ENCODE measurements around the gene ADORA3.

The ADORA3 gene

DNA sequence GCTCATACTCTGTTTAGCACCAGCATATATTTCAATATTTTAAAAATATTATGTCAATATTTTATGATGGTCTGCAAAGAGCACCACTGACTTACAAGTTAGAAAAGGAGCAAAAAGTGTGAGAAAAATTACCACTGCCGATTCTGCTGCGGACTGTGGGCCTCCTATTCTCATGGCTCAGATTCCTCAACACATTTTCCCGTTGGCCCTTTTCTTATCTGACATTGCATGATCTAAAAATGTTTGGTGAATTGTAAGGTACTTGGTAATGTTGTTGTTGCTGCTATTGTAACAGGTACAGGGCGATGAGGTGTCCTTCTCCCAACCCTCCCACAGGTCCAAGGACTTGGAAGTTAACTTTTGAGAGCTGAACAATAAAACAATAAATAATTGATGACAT, 28.9 kb downstream of the ADORA3 start:
- no peak for DNase-seq (ENCODE audit: low read depth in 2 of 2)

DNA sequence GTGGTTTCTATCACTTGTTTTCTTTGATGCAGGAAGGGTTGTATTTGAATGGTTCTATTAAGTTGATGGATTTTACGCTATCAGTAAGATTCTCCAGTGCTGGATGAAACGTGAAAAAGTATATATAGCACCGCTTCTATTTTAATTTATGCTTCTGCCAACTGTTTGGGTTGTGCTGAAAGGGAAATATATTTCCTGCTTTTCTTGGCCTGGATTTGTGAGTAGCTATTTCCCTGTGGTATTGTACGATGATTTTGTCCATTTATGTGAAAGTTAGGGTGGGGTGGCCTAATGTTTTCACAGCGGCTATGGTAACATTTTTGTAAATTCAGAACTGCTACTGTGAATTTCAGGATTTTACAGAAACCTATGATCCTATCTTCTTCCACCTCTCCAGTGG, 29.3 kb downstream of the ADORA3 start:
- no peak for DNase-seq (ENCODE audit: low read depth in 2 of 2)

DNA sequence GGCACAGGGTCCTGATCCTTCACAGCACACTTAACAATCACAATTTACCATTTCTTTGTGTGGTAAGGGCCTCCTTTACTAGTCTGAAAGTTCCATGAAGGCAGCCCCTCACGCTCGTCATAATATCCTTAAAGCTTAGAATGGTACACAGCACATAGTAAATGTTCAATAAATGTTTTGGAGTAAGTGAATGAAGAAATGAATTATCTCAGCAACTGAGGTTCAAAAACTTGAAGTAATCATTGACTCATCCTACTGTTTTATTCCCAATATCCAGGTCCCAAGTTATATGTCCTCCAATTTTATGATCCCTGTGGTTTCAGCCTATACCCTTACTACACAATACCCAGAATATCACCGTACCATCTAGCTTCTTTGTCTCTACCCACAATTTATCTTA, 31.9 kb downstream of the ADORA3 start:
- DNase-seq (ENCODE audit: low read depth in 2 of 2), result no peak

DNA sequence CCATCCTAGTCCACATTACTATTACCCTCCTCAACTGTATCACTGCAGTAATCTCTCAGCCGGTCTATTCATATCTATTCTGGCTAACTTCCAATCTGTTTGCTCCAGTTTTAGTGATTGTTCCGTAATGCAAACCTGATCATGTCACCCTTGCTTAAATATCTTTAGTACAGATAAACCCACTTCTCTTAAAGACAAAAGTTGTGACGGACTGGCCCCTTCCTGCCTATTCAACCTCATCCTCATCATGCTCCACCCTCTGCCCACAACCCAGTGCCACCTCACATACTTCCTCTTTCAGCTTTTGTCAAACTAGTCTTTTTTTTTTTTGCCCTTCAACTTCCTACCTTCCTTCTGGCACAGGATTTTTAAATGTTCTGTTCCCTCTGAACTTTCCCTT, 32.4 kb downstream of the ADORA3 start:
- DNase-seq (ENCODE audit: low read depth in 2 of 2), result peak; percentile 28 to 35

DNA sequence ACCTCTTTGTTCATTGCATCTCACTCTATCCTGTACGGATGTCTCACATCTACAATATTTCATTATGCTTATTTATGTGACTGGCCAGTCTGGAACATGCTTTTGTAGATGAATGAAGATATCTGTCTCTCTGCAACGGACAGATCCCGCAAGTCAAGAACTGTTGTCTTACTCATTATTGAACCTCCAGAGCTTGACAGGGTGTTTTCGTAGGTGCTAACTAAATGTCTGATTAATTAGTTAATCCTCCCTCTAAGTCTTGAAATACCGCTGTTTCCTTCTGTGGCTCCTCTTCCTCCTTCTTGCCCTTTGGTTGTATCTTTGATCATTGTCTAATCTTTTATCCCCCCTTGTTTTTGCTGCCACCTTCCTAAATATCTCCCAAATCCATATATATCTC, 32.8 kb downstream of the ADORA3 start:
- no peak for DNase-seq (ENCODE audit: low read depth in 2 of 2)

DNA sequence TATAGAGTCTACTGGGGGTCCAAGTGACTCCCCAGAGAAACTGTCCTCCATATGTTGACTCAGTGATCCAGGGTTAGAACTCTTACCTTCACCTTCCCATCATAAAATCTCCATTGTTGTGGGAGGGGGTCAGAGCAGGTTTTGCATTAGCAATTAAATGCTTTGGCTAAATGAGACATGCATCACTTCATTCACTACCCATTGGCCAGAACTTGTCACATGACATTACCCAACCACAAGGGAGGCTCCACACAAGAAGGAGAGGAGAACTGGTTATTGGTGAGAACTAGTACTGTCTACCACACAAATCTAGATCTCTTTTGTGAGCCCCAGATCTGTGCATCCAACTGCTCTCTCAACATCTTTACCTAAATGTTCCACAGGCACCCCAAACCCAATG, 33.9 kb downstream of the ADORA3 start:
- DNase-seq (ENCODE audit: low read depth in 2 of 2), result no peak

DNA sequence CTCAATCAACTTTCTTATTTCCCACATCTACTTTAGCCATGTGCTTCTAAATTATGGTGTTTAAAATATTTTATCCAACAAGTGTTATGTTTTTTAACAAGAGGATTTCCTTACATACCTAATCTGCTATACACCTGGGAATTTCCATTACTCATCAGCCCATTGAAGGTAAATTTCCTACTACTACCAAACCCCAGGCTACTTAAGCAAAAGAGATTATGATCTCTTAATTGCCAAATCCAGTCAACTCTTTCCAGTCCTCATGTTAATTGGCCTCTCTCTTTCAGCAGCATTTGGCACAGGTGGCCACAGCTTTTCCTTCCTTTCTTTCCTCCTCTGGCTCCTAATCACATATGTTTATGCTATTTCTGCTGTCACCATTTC, 34.7 kb downstream of the ADORA3 start:
- DNase-seq (ENCODE audit: low read depth in 2 of 2), result no peak

DNA sequence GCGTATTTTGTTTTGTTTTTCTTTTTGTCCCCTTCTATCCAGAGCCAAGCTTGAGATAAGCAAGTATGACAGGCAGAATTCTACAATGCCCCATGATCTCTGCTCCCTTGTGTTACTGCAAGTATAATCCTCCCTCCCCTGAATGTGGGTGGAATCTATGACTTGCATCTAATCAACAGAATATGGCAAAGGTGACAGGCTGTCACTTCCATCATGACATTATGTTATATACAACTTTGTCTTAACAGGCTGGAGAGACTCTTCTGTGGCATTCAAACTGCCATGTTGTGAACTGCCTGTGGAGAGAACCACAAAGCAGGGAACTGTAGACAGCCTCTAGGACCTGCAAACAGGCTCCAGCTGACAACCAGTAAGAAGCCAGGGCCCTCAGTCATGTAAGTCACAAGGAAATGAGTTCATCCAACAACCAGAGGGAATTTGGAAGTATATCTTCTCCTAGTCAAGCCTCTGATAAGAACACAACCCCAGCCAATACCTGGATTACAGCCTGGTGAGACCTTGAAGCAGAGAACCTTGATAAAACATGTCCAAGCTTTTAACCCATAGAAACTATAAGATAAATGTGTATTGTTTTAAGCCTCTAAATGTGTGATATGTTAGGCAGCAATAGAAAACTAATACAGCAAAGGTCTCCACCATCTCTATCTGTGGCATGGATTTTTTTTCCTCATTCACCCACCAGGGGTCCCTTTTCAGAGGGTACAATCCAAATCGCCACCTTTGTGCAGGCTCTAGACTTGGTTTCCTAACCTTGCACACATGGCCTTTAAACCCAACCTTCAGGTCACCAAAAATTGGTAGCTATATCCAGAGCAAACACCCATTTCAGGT, 35.3 kb downstream of the ADORA3 start:
- DNase-seq (ENCODE audit: low read depth in 2 of 2), result no peak

DNA sequence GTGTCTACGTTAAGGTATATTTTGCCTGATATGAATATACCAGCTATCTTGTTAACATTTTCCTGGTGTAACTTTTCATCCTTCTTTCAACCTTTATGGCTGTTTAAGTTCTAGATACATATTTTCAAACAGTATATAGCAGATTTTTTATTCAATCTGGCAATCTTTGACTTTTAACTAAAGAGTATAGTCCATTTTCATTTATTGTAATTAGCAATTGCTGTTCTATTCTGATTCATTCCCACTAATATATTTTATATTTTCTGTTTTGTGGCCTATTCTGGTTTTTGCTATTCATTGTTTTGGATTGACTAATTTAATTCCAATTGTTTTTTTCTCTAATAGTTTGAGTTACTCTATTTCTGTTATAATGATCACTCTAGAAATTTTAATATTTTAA, 37.0 kb downstream of the ADORA3 start:
- DNase-seq (ENCODE audit: low read depth in 2 of 2), result no peak

DNA sequence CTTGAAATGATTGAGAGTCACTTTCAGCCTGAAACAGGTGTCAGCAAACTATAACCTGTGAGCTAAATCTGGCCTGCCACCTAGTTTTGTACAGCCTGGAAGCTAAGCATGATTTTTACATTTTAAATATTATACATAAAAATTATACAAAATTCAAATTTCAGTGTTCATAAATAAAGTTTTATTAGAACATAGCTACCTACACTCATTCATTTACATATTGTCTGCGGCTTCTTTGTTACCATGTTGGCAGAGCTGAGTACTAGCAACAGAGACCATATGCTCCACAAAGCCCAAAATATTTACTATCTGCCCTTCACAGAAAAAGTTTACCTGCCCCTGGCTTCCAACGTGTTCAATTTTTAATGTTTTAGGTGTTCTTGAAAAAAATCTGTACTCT, 37.7 kb downstream of the ADORA3 start:
- no peak for DNase-seq (ENCODE audit: low read depth in 2 of 2)

DNA sequence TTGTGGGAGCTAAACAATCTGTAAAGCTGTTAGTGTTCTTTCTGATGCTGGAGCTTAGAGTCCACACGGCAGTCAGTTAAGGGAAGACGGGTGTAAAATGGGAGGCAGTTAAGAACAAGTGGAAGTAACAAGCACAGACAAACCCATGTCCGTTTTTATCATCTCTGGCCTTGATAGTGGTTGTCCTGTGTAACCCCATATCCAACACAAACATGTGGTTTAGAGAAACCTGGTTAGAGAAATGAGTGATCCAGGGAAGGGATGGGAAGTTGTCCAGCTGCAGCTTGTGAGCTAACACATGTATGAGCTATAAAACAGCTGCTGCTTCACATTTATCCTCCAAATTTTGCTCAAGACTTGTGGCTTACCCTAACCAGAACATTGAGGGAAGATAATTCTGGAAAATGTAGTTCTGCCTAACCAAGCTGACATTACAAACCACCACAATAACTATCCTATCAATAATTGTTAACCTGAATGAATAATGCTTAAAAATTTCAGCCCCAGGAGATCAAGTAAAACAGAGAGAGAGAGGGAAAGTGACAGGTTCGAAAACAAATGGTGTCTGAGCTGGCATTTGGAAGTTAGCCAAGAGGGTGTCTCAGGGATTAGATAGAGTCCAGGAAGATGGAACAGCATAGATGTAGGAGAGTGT, 40.3 kb downstream of the ADORA3 start:
- no peak for DNase-seq (ENCODE audit: low read depth in 2 of 2)

DNA sequence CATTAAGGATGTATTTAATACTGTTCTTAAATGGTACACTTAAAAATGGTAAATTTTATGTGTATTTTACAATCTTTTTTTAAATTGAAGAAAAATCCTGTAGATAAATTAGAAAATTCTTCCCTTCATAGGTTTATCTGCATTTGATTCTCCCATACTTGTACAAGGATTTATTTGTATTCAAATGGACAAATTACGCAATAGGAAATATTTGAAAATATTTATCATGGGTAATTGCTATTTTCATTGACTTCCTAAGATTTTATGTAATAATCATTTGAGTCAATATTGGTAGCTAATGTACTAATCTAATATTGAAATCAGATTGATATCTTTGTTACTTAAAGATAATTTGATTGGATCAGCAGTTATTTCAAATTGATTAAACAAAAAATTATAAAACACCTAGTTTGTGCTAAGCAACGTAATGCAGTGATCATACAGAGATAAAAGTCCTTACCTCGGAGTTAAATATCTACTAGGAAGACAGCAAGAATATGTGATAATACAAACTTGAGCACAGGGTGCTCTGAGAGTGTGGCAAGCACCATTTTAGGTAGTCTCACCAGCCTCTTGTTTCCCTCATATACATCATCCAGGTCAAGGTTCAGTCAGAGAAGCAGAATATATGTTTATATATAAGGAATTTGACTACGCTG, 40.9 kb downstream of the ADORA3 start:
- no peak for DNase-seq (ENCODE audit: low read depth in 2 of 2)

DNA sequence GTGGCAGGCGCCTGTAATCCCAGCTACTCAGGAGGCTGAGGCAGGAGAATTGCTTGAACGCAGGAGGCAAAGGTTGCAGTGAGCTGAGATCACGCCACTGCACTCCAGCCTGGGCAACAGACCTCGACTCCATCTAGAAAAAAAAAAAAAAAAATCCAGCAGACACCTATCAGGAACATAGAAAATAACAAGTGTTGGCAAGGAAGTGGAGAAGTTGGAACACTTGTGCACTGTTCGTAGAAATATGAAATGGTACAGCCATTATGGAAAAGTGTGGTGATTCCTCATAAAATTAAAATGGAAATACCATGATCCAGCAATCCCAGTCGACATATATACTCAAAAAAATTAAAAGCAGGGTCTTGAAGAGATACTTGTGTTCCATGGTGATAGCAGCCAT, 41.7 kb downstream of the ADORA3 start:
- no peak for DNase-seq (ENCODE audit: low read depth in 2 of 2)

DNA sequence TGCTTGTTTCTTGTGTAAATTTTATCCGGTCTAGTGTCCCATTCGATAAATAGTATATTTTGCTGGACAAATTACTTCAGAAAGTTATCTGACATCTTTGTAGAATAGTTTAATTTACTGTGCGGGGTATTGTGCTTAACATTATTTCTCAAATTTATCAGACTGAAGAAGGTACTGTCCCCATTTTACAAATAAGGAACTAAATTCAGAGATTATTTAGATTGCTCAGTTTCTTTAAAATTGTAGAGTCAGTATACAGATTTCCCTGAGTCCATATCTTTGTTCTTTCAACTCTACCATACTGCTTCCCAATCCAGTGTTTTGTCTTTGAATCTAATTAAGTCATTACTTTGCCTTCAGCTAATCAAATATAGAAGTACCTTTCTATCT, 47.8 kb downstream of the ADORA3 start:
- DNase-seq (ENCODE audit: low read depth in 2 of 2), result no peak

DNA sequence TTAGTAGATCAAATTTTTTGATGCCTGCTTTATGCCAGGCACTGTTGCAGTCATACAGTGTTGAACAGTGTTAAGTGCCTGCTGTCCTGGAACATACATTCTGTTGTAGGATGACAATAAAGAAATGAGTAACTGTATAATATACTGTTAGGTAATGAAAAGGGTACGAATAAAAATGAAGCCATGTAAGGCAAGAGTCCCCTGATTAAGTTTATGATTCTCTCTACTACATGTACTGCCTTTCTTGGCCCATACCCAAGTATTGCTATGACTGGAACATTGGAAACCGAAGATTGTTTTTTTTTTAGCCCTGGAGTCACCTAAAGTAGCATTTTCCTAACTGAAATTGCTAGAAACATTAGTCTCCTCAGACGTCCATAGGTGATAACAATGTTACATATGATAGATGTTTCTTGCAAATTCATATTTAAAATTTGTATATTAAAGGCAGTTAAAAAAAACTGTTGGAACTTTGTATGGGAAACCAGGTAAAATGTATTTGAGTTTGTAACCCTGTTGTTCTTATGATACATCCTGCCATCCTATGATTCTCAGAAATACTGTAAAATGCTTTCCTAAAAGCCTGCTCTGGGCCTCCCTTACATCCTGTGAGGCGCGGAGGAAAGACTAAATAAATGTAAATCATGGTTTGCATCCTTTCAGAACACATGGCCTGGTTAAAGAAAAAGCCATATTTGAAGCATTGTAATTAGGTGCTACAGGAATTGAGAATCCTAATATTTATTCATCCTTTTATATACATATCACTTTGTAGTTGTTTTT, 48.4 kb downstream of the ADORA3 start:
- no peak for DNase-seq (ENCODE audit: low read depth in 2 of 2)

DNA sequence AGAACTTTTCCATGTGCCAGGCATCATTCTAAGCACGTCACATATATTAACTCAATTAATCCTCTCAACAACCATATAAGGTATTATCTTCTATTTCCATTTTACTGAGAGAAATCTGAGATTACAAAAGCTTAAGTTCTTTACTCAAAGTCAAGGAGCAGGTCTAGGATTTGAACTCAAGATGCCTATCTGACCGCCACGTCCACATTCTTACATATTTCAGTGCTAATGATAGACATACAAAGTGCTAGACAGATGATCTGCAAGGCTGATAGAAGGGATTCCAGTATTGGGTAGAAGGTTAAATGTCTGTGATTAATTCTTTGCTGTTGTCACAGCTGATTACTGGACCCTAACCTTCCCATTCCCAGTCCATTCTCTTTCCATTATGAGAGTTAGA, 49.7 kb downstream of the ADORA3 start:
- no peak for DNase-seq (ENCODE audit: low read depth in 2 of 2)

DNA sequence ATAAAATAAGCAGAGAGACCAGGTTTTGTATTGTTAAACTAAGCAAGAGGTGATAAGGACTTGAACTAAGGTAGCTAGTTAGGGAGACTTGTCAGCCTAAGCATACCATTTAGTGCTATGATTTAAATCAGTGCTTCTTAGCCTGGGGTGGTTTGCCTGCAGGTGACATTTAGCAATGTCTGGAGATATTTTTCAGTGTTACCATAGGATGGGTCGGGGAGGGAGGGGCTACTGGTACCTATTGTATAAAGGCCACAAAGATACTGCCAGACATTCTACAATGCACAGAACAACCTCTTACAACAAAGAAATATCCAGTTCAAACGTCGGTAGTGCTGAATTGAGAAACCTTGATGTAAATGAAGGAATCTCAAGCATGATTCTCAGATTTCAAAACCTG, 50.9 kb downstream of the ADORA3 start:
- no peak for DNase-seq (ENCODE audit: low read depth in 2 of 2)

DNA sequence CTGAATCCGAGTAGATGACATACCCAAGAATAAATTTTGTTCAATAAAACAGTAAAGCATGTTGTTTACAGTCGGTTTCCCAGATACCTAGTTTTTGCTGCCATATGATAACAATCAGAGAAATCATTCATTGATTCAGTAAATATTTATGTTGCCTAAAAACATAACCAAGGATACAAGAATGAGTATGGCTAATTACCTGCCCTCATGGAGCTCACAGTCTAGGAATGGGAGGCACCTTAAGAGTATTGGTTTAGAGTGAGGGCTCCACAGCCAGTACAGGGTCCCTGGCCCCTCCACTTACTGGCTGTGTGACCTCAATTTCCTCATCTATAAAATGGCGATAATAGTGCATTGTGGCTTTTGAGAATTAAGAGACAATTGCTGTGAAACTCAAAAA, 53.2 kb downstream of the ADORA3 start:
- no peak for DNase-seq (ENCODE audit: low read depth in 2 of 2)

DNA sequence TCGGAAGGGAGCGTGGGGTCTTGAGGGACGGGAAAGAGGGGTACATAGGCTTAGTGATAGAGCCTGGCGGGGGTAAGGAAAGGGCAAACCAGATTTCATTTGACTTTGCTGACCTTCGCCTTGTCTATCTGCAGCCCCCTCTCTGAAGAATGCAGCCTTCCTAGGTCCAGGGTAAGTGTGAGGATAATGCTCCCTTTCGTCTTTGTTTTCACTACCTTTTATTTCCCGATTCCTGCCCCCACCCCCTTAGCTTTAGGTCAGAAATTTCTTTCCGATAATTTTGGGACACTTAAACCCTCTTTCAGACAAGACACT, 53.8 kb downstream of the ADORA3 start:
- DNase-seq (ENCODE audit: low read depth in 2 of 2), result no peak

All from stimulated activated CD8-positive, alpha-beta memory T cell treated with anti-CD3 and anti-CD28 coated beads, Interleukin-7, amount 100 ng/mL, for 1 hour (primary cell).